ENCODE data around the gene KLHDC10.

Gene KLHDC10

GRCh38 chr7:130141161-130141883 is 71.0 kb downstream of the KLHDC10 start:
- Histone ChIP-seq H3K79me2 (ENCODE audit: low read length) (no peaks in the 10 kb centered on the region), H3K27me3 (ENCODE audit: low read depth, low read length) (no peaks in the 10 kb centered on the region), H3K9ac (ENCODE audit: low read length) (no peak overlapping the region), H3K4me1 (ENCODE audit: low read length) (no peaks in the 10 kb centered on the region), H2AFZ (ENCODE audit: low read depth, low read length) (no peak overlapping the region), H3K27ac (ENCODE audit: low read length) (no peak overlapping the region), H4K20me1 (ENCODE audit: insufficient read depth, low read length) (no peaks in the 10 kb centered on the region), H3K4me3 (ENCODE audit: low read length) (no peak overlapping the region), H3K4me2 (ENCODE audit: low read length) (no peak overlapping the region), H3K36me3 (replicated peaks; ENCODE audit: low read depth, low read length) (peaks cover 10% of the 10 kb centered on the region), H3K9me3 (ENCODE audit: insufficient read depth, low read length) (no peaks in the 10 kb centered on the region)
- TF ChIP-seq CTCF (IDR thresholded peaks at IDR 0.05; ENCODE audit: low read depth, low read length): no peak
- no peak for TF ChIP-seq EZH2phosphoT487 (IDR thresholded peaks at IDR 0.05; ENCODE audit: low read depth)

DNA sequence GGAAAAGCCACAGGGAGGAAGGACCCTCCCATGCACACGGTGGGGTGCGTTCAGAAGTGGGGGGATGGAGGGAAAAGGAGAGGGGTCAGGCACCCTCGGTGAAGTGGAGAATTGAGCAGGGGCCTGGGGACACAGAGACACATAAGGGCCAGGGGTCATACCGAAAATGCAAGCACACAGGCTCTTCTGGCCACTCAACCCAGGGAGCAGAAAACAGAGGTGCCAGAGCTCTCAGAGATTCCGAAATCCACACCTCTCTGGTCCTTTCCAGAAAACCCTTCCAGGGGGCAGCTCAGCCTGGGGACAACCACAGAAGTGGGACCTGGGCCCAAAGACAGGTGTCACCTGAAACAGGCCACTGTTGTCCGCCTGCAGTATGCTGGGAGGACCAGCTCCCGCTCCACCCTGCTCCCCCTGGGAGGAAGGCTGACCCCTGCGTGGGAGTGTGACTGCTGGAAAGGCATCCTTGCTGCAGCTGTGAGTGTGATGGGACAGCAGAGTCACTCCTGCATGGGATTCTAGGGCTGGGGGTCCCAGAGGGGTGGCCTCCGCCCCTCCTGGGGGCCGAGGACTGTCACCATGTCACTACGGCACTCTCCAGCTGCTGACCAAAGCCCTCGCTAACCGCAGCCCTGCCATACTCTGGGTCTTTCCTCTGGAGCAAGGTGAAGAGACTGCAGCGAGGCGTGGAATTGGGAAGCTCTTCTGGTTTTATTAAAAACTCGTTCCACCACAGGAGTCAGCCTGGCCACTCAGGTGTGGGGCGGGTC is 71.7 kb downstream of the KLHDC10 start:
- Histone ChIP-seq H3K4me1 (ENCODE audit: low read length) (no peaks in the 10 kb centered on the region), H3K79me2 (ENCODE audit: low read length) (no peaks in the 10 kb centered on the region), H3K9ac (ENCODE audit: low read length) (no peak overlapping the region), H3K36me3 (replicated peaks; ENCODE audit: low read depth, low read length) (peaks cover 8% of the 10 kb centered on the region), H3K27me3 (ENCODE audit: low read depth, low read length) (no peaks in the 10 kb centered on the region), H3K4me2 (ENCODE audit: low read length) (no peak overlapping the region), H4K20me1 (ENCODE audit: insufficient read depth, low read length) (no peaks in the 10 kb centered on the region), H3K4me3 (ENCODE audit: low read length) (no peak overlapping the region), H2AFZ (ENCODE audit: low read depth, low read length) (no peak overlapping the region), H3K27ac (ENCODE audit: low read length) (no peak overlapping the region), H3K9me3 (ENCODE audit: insufficient read depth, low read length) (no peaks in the 10 kb centered on the region)
- TF ChIP-seq CTCF (IDR thresholded peaks at IDR 0.05; ENCODE audit: low read depth, low read length) (no peak), EZH2phosphoT487 (IDR thresholded peaks at IDR 0.05; ENCODE audit: low read depth) (no peak)

DNA sequence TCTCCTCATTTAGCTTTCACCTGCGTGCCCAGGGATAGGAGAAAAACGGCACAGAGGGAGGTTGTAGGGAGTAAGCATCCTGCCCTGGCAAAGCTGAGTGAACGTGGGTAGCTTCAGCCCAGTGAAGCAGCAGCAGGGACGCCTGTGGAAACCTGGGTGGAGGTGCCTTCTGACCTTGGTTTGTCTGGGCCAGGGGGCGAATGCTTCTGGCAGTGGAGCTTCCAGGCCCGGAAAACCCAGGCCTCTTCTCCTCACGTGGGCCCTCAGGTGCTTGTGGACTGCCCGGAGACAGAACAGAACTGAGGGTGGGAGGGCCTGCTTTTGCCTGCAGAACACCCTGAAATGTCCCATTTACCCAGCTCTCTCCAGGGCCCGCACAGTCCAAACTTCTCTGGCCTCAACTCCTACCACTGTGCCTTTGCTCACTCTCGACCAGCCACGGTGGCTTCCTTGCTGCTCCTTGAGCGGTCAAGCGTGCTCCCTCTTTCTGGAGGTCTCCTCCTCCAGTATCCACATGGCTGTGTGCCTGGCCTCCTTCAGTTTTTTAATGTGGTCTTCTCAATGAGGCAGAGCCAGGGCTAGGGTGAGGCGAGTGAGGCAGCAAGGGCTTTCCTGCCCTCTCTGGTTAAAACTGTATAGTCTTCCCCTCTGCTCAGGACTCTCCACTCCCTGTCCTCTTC is 72.5 kb downstream of the KLHDC10 start:
- H3K27me3 ChIP-seq (ENCODE audit: low read depth, low read length): no peaks in the 10 kb centered on the region
- H3K36me3 ChIP-seq (replicated peaks; ENCODE audit: low read depth, low read length): peaks cover under 1% of the 10 kb centered on the region
- H3K4me1 ChIP-seq (ENCODE audit: low read length): no peaks in the 10 kb centered on the region
- no peaks in the 10 kb centered on the region for H3K79me2 ChIP-seq (ENCODE audit: low read length)
- no peak overlapping the region for H3K4me2 ChIP-seq (ENCODE audit: low read length)
- H3K9ac ChIP-seq (ENCODE audit: low read length): no peak overlapping the region
- no peaks in the 10 kb centered on the region for H4K20me1 ChIP-seq (ENCODE audit: insufficient read depth, low read length)
- no peak overlapping the region for H3K4me3 ChIP-seq (ENCODE audit: low read length)
- no peak overlapping the region for H3K27ac ChIP-seq (ENCODE audit: low read length)
- TF ChIP-seq CTCF (IDR thresholded peaks at IDR 0.05; ENCODE audit: low read depth, low read length): no peak
- no peak for TF ChIP-seq EZH2phosphoT487 (IDR thresholded peaks at IDR 0.05; ENCODE audit: low read depth)
- H3K9me3 ChIP-seq (ENCODE audit: insufficient read depth, low read length): no peaks in the 10 kb centered on the region
- H2AFZ ChIP-seq (ENCODE audit: low read depth, low read length): no peak overlapping the region

GRCh38 chr7:130143334-130143732 is 73.0 kb downstream of the KLHDC10 start:
- TF ChIP-seq CTCF (IDR thresholded peaks at IDR 0.05; ENCODE audit: low read depth, low read length): no peak
- no peak for TF ChIP-seq EZH2phosphoT487 (IDR thresholded peaks at IDR 0.05; ENCODE audit: low read depth)
- H3K27ac ChIP-seq (ENCODE audit: low read length): no peak overlapping the region
- no peaks in the 10 kb centered on the region for H3K4me1 ChIP-seq (ENCODE audit: low read length)
- no peaks in the 10 kb centered on the region for H3K79me2 ChIP-seq (ENCODE audit: low read length)
- no peak overlapping the region for H3K9ac ChIP-seq (ENCODE audit: low read length)
- no peak overlapping the region for H3K4me3 ChIP-seq (ENCODE audit: low read length)
- H3K36me3 ChIP-seq (replicated peaks; ENCODE audit: low read depth, low read length): no peaks in the 10 kb centered on the region
- H3K4me2 ChIP-seq (ENCODE audit: low read length): no peak overlapping the region
- H3K9me3 ChIP-seq (ENCODE audit: insufficient read depth, low read length): no peaks in the 10 kb centered on the region
- H4K20me1 ChIP-seq (ENCODE audit: insufficient read depth, low read length): no peaks in the 10 kb centered on the region
- H2AFZ ChIP-seq (ENCODE audit: low read depth, low read length): no peak overlapping the region
- H3K27me3 ChIP-seq (ENCODE audit: low read depth, low read length): no peaks in the 10 kb centered on the region
